ENCODE data around the gene CDAN1. TPM values are rescaled to one million over a fixed set of nuclear protein-coding genes. Genes with fewer than 3 reads are reported as not detected.

Gene CDAN1
- total RNA-seq, 1 donor from 2014 or later: 12.9 TPM

GRCh38 chr15:42736178-42736792 lies 643 bp downstream of the CDAN1 start:
- peaks cover 8% of the 10 kb centered on the region for H3K36me3 ChIP-seq (ENCODE audit: control insufficient read depth, insufficient read depth, low read length)

GRCh38 chr15:42735382-42736165 lies 1.4 kb downstream of the CDAN1 start:
- no peak for TF ChIP-seq CTCF (IDR thresholded peaks at IDR 0.05; ENCODE audit: insufficient read depth, low read length, poor library complexity, severe bottlenecking)
- peaks cover 8% of the 10 kb centered on the region for H3K36me3 ChIP-seq (ENCODE audit: control insufficient read depth, insufficient read depth, low read length)
- peak overlapping the region; percentile 89 for H3K4me3 ChIP-seq (ENCODE audit: low read depth, low read length)
- no peak for DNase-seq (ENCODE audit: low read depth)
- no peaks in the 10 kb centered on the region for H3K27me3 ChIP-seq (ENCODE audit: control insufficient read depth, insufficient read depth, low read length)

More at GRCh38 chr15:42736178-42736792, 643 bp downstream of the CDAN1 start:
- no peak for DNase-seq (ENCODE audit: low read depth)
- H3K4me3 ChIP-seq (ENCODE audit: low read depth, low read length): peak overlapping the region; percentile 89
- no peak for TF ChIP-seq CTCF (IDR thresholded peaks at IDR 0.05; ENCODE audit: insufficient read depth, low read length, poor library complexity, severe bottlenecking)
- no peaks in the 10 kb centered on the region for H3K27me3 ChIP-seq (ENCODE audit: control insufficient read depth, insufficient read depth, low read length)

GRCh38 chr15:42734076-42734672 lies 2.8 kb downstream of the CDAN1 start:
- Histone ChIP-seq H3K27me3 (ENCODE audit: control insufficient read depth, insufficient read depth, low read length) (no peaks in the 10 kb centered on the region), H3K36me3 (ENCODE audit: control insufficient read depth, insufficient read depth, low read length) (peaks cover 8% of the 10 kb centered on the region), H3K4me3 (ENCODE audit: low read depth, low read length) (no peak overlapping the region)
- no peak for DNase-seq (ENCODE audit: low read depth)
- no peak for TF ChIP-seq CTCF (IDR thresholded peaks at IDR 0.05; ENCODE audit: insufficient read depth, low read length, poor library complexity, severe bottlenecking)

GRCh38 chr15:42733027-42733426 lies 3.9 kb downstream of the CDAN1 start:
- H3K36me3 ChIP-seq (ENCODE audit: control insufficient read depth, insufficient read depth, low read length): peaks cover 8% of the 10 kb centered on the region

GRCh38 chr15:42732095-42732827 lies 4.7 kb downstream of the CDAN1 start:
- H3K36me3 ChIP-seq (ENCODE audit: control insufficient read depth, insufficient read depth, low read length): peaks cover 8% of the 10 kb centered on the region
- no peak overlapping the region for H3K4me3 ChIP-seq (ENCODE audit: low read depth, low read length)
- no peak for TF ChIP-seq CTCF (IDR thresholded peaks at IDR 0.05; ENCODE audit: insufficient read depth, low read length, poor library complexity, severe bottlenecking)
- DNase-seq (ENCODE audit: low read depth): no peak
- H3K27me3 ChIP-seq (ENCODE audit: control insufficient read depth, insufficient read depth, low read length): no peaks in the 10 kb centered on the region

More at GRCh38 chr15:42733027-42733426, 3.9 kb downstream of the CDAN1 start:
- DNase-seq (ENCODE audit: low read depth): no peak
- Histone ChIP-seq H3K4me3 (ENCODE audit: low read depth, low read length) (no peak overlapping the region), H3K27me3 (ENCODE audit: control insufficient read depth, insufficient read depth, low read length) (no peaks in the 10 kb centered on the region)
- TF ChIP-seq CTCF (IDR thresholded peaks at IDR 0.05; ENCODE audit: insufficient read depth, low read length, poor library complexity, severe bottlenecking): no peak

Measured in kidney epithelial cell (primary cell).